IMR-90 (cell line): Measurements from ENCODE around the gene ERICH2. TPM values are rescaled to one million over a fixed set of nuclear protein-coding genes. Genes with fewer than 3 reads are reported as not detected.

ENCODE experiments used
- ATAC-seq: fragments of 200-7000 bp; cut with Tn5 transposase; 2 replicates; pipeline ENCODE4 v1.9.1; 2020; ENCODE audit warnings: low read depth, mild to moderate bottlenecking, moderate library complexity
- BruUV-seq: library from RNA; stranded (reverse); fragments of 400-500 nt; replicated peaks from 2 replicates; lab custom pipeline; 2021; lab: Mats Ljungman, UMichigan
- CTCF ChIA-PET: fragments of 300-600 bp; formaldehyde crosslinking; extraction: SDS; loops from one replicate; lab custom pipeline; 2021; ENCODE audit warnings: antibody characterized with exemption; lab: Yijun Ruan, JAX
- POLR2A ChIA-PET: fragments of 300-600 bp; sonication (Branson Sonifier 250); formaldehyde crosslinking; loops from one replicate; lab custom pipeline; 2022; ENCODE audit warnings: antibody characterized with exemption; ENCODE audit not compliant: unreplicated experiment; lab: Charles Lee
- DNase-seq: peaks from one replicate; pipeline ENCODE4 v3.0.0; 2013
- H2AFZ ChIP-seq: replicated peaks from 2 replicates; pipeline ENCODE3; 2013; ENCODE audit warnings: low read length, mild to moderate bottlenecking; ENCODE audit not compliant: poor library complexity
- H2AK5ac ChIP-seq: 2 replicates; pipeline ENCODE4 v1.6.1; 2013; ENCODE audit warnings: low read depth, low read length, inconsistent platforms
- H2AK9ac ChIP-seq: replicated peaks from 2 replicates; pipeline ENCODE3; 2013; ENCODE audit warnings: mild to moderate bottlenecking, low read depth, low read length, moderate library complexity; ENCODE audit not compliant: poor library complexity
- H2BK120ac ChIP-seq: 2 replicates; pipeline ENCODE4 v1.6.1; 2013; ENCODE audit warnings: low read depth, low read length, inconsistent platforms
- H2BK15ac ChIP-seq: 3 replicates; pipeline ENCODE4 v1.6.1; 2013; ENCODE audit warnings: low read depth, low read length, inconsistent platforms
- H2BK20ac ChIP-seq: 2 replicates; pipeline ENCODE4 v1.6.1; 2013; ENCODE audit warnings: low read depth, mild to moderate bottlenecking, inconsistent platforms, low read length, moderate library complexity
- H2BK5ac ChIP-seq: 2 replicates; pipeline ENCODE4 v1.6.1; 2013; ENCODE audit warnings: mild to moderate bottlenecking, low read depth, low read length, inconsistent platforms; ENCODE audit not compliant: poor library complexity, severe bottlenecking
- H3K14ac ChIP-seq: replicated peaks from 2 replicates; pipeline ENCODE4 v1.6.1; 2013; ENCODE audit warnings: low read depth, low read length, inconsistent platforms
- H3K18ac ChIP-seq: 2 replicates; pipeline ENCODE4 v1.6.1; 2013; ENCODE audit warnings: low read depth, low read length, control low read depth
- H3K23ac ChIP-seq: 2 replicates; pipeline ENCODE4 v1.6.1; 2013; ENCODE audit warnings: low read depth, low read length, inconsistent platforms
- H3K27ac ChIP-seq: 2 replicates; pipeline ENCODE4 v1.5.1; 2013; ENCODE audit warnings: mild to moderate bottlenecking, control low read depth, low read length; ENCODE audit not compliant: insufficient read depth
- H3K27me3 ChIP-seq: 2 replicates; pipeline ENCODE4 v1.6.1; 2013; ENCODE audit warnings: low read length; ENCODE audit not compliant: control insufficient read depth, insufficient read depth
- H3K36me3 ChIP-seq: 2 replicates; pipeline ENCODE4 v1.6.1; 2013; ENCODE audit warnings: low read length, mixed read lengths; ENCODE audit not compliant: control insufficient read depth, insufficient read depth
- H3K4ac ChIP-seq: 2 replicates; pipeline ENCODE4 v1.6.1; 2013; ENCODE audit warnings: low read depth, low read length, inconsistent platforms
- H3K4me1 ChIP-seq: 2 replicates; pipeline ENCODE4 v1.6.1; 2013; ENCODE audit warnings: low read length, mixed read lengths; ENCODE audit not compliant: control insufficient read depth, insufficient read depth
- H3K4me2 ChIP-seq: 2 replicates; pipeline ENCODE4 v1.6.1; 2013; ENCODE audit warnings: low read depth, mild to moderate bottlenecking, control low read depth, low read length, moderate library complexity
- H3K4me3 ChIP-seq: 2 replicates; pipeline ENCODE4 v1.5.1; 2013; ENCODE audit warnings: low read depth, mild to moderate bottlenecking, control low read depth, low read length, moderate library complexity; ENCODE audit not compliant: insufficient read depth
- H3K56ac ChIP-seq: 2 replicates; pipeline ENCODE4 v1.6.1; 2013; ENCODE audit warnings: low read length, inconsistent platforms; ENCODE audit not compliant: insufficient read depth; ENCODE audit errors: extremely low read depth
- H3K79me1 ChIP-seq, 2 experiments: 2 replicates each; pipeline ENCODE4 v1.6.1; 2013; ENCODE audit warnings: low read length in 2 of 2, inconsistent platforms in 1 of 2, low read depth in 1 of 2
- H3K9ac ChIP-seq: 2 replicates; pipeline ENCODE4 v1.6.1; 2013; ENCODE audit warnings: low read depth, low read length, control low read depth
- H3K9me1 ChIP-seq: 2 replicates; pipeline ENCODE4 v1.6.1; 2013; ENCODE audit warnings: low read length, inconsistent platforms; ENCODE audit not compliant: insufficient read depth
- H3K9me3 ChIP-seq: 2 replicates; pipeline ENCODE4 v1.6.1; 2013; ENCODE audit warnings: low read length; ENCODE audit not compliant: control insufficient read depth, insufficient read depth
- H4K20me1 ChIP-seq: 2 replicates; pipeline ENCODE4 v1.6.1; 2013; ENCODE audit warnings: low read length, inconsistent platforms; ENCODE audit not compliant: insufficient read depth
- H4K5ac ChIP-seq: 2 replicates; pipeline ENCODE4 v1.6.1; 2013; ENCODE audit warnings: mild to moderate bottlenecking, low read depth, low read length, control low read depth
- H4K8ac ChIP-seq, 2 experiments: 2 replicates each; pipeline ENCODE4 v1.6.1; 2013; ENCODE audit warnings: low read depth in 2 of 2, low read length in 2 of 2, control low read depth in 1 of 2, inconsistent platforms in 1 of 2
- H4K91ac ChIP-seq: 2 replicates; pipeline ENCODE4 v1.6.1; 2013; ENCODE audit warnings: low read depth, low read length, inconsistent platforms; ENCODE audit not compliant: insufficient read depth
- BHLHE40 ChIP-seq: fragments of 150-350 bp; IDR thresholded peaks from 2 replicates; pipeline ENCODE4 v1.6.1; 2016; ENCODE audit warnings: mild to moderate bottlenecking, low read depth, low read length
- CEBPB ChIP-seq: IDR thresholded peaks from 2 replicates; pipeline ENCODE4 v1.6.1; 2012; ENCODE audit warnings: low read depth, low read length, improper control_type of control experiment
- CHD1 ChIP-seq: IDR thresholded peaks from 2 replicates; pipeline ENCODE4 v1.6.1; 2012; ENCODE audit warnings: low read depth, low read length, improper control_type of control experiment
- FOS ChIP-seq: fragments of 150-350 bp; IDR thresholded peaks from 2 replicates; pipeline ENCODE4 v1.6.1; 2016; ENCODE audit warnings: low read depth, low read length
- MAZ ChIP-seq: IDR thresholded peaks from 2 replicates; pipeline ENCODE4 v1.6.1; 2012; ENCODE audit warnings: low read depth, mild to moderate bottlenecking, low read length, improper control_type of control experiment, moderate library complexity, borderline replicate concordance
- MXI1 ChIP-seq: IDR thresholded peaks from 2 replicates; pipeline ENCODE4 v1.6.1; 2012; ENCODE audit warnings: low read depth, mild to moderate bottlenecking, low read length, moderate library complexity, borderline replicate concordance
- NFE2L2 ChIP-seq: fragments of 150-350 bp; IDR thresholded peaks from 2 replicates; pipeline ENCODE4 v1.6.1; 2016; ENCODE audit warnings: low read depth, mild to moderate bottlenecking, low read length
- POLR2A ChIP-seq: IDR thresholded peaks from 2 replicates; pipeline ENCODE4 v1.6.1; 2012; ENCODE audit warnings: mild to moderate bottlenecking, low read depth, low read length
- RAD21 ChIP-seq: IDR thresholded peaks from 2 replicates; pipeline ENCODE4 v1.6.1; 2012; ENCODE audit warnings: low read length, improper control_type of control experiment
- RCOR1 ChIP-seq: IDR thresholded peaks from 2 replicates; pipeline ENCODE4 v1.6.1; 2012; ENCODE audit warnings: mild to moderate bottlenecking, low read length, improper control_type of control experiment; ENCODE audit not compliant: insufficient replicate concordance
- RFX5 ChIP-seq: IDR thresholded peaks from 2 replicates; pipeline ENCODE4 v1.8.0; 2012; ENCODE audit warnings: low read depth, mild to moderate bottlenecking, low read length, moderate library complexity
- SMC3 ChIP-seq: fragments of 150-350 bp; IDR thresholded peaks from 2 replicates; pipeline ENCODE4 v1.6.1; 2016; ENCODE audit warnings: low read depth, mild to moderate bottlenecking, antibody characterized with exemption, low read length, moderate library complexity
- USF2 ChIP-seq: fragments of 150-350 bp; IDR thresholded peaks from 2 replicates; pipeline ENCODE4 v1.6.1; 2017; ENCODE audit warnings: mild to moderate bottlenecking, antibody characterized with exemption, low read length, low read depth
- WGBS, 2 experiments: methylation state at CpG; one replicate each; pipeline versions ENCODE4 v1.1.5 to v1.1.7; 2013; ENCODE audit warnings: missing lambda C conversion rate in 2 of 2; ENCODE audit not compliant: insufficient read length in 1 of 2; ENCODE audit errors: extremely low coverage in 2 of 2; 5-methylcytosine and 5-hydroxymethylcytosine counted together
- dilution Hi-C: fragments of 300-500 bp; cut with HindIII; formaldehyde crosslinking; loops from one replicate; pipeline ENCODE4 v1.14.3; 2018; ENCODE audit warnings: low sequenced_read_pairs; ENCODE audit not compliant: unreplicated experiment
- in situ Hi-C: fragments of 300-500 bp; cut with MboI; formaldehyde crosslinking; loops from 3 replicates; pipeline ENCODE4 v1.14.3; 2019; ENCODE audit warnings: low sequenced_read_pairs, inconsistent platforms, mixed read lengths
- intact Hi-C: fragments of 100-400 bp; cut with micrococcal nuclease; formaldehyde crosslinking; loops from 2 replicates; pipeline ENCODE4 v1.10.0; 2022
- polyA plus RNA-seq, 3 experiments: library from polyadenylated mRNA; depleted of rRNA; stranded (reverse); fragments of >200 nt; gene quantifications; 2 replicates each; pipeline ENCODE4 v1.2.3, GENCODE V29; 2012; ENCODE audit warnings: low replicate concordance in 1 of 3
- total RNA-seq: library from RNA; depleted of rRNA; stranded (reverse); fragments of >200 nt; gene quantifications from 2 replicates; pipeline ENCODE4 v1.2.3, GENCODE V29; 2012
- TF ChIP-seq, protein P1 (sequence below): conservative IDR thresholded peaks from 2 replicates; pipeline ENCODE4 v1.5.1; 2012; ENCODE audit warnings: mild to moderate bottlenecking, low read depth, low read length, improper control_type of control experiment
- TF ChIP-seq, protein P2 (sequence below): fragments of 150-350 bp; IDR thresholded peaks from 2 replicates; pipeline ENCODE4 v1.6.1; 2016; ENCODE audit warnings: low read depth, mild to moderate bottlenecking, low read length, moderate library complexity, borderline replicate concordance

The ERICH2 gene
- total and polyA plus RNA-seq, 2 of the 4 experiments (the other 2 are of a cell fraction) = not detected

DNA sequence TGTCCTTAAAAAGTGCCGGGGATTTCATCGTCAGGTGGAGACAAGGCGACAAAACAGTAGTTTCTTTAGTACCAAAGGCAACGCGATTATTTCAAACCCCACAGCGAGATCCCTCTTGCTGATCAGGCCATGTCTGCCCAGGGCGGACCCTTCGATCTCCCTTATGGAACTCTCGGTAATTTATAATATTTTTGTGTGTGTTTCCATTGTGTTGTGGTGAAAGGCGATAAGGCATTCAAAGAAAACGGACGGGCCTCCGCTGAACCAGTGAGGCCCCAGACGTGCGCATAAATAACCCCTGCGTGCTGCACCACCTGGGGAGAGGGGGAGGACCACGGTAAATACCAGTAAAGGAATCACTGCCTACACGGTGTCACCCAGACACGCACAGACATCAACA lies 45.1 kb downstream of the ERICH2 start:
- dilution Hi-C loops = loop anchor here (25.0 kb wide), 1 partner anchor 403 kb away; no protein-coding TSS in a partner anchor
- Histone ChIP-seq H3K4ac (no peak overlapping the region), H3K27ac (no peak overlapping the region), H4K5ac (no peak overlapping the region), H4K20me1 (no peaks in the 10 kb centered on the region), H4K8ac (no peak overlapping the region), H2AK5ac (no peak overlapping the region), H3K36me3 (no peaks in the 10 kb centered on the region), H3K23ac (no peak overlapping the region), H3K56ac (no peak overlapping the region), H3K14ac (no peak overlapping the region), H2AK9ac (no peak overlapping the region), H2BK120ac (no peak overlapping the region), H3K79me1 (no peaks in the 10 kb centered on the region), H2BK15ac (no peak overlapping the region), H2AFZ (no peak overlapping the region), H3K9me1 (no peaks in the 10 kb centered on the region), H3K4me3 (no peak overlapping the region), H3K9ac (no peak overlapping the region), H3K4me1 (peaks cover 1% of the 10 kb centered on the region; the same call in 1 of the 2 replicates), H3K27me3 (peaks cover 70% of the 10 kb centered on the region), H2BK5ac (no peak overlapping the region), H3K9me3 (no peaks in the 10 kb centered on the region; the same call in 1 of the 2 replicates), H3K4me2 (no peak overlapping the region), H2BK20ac (no peak overlapping the region), H3K18ac (no peak overlapping the region), H4K91ac (no peak overlapping the region)
- TF ChIP-seq BHLHE40 (no peak), NFE2L2 (no peak), POLR2A (no peak), RFX5 (no peak), SMC3 (no peak), RAD21 (no peak), USF2 (no peak), FOS (no peak), CHD1 (no peak), MXI1 (no peak), MAZ (no peak), CEBPB (no peak), RCOR1 (no peak)
- TF ChIP-seq, protein P1, sequence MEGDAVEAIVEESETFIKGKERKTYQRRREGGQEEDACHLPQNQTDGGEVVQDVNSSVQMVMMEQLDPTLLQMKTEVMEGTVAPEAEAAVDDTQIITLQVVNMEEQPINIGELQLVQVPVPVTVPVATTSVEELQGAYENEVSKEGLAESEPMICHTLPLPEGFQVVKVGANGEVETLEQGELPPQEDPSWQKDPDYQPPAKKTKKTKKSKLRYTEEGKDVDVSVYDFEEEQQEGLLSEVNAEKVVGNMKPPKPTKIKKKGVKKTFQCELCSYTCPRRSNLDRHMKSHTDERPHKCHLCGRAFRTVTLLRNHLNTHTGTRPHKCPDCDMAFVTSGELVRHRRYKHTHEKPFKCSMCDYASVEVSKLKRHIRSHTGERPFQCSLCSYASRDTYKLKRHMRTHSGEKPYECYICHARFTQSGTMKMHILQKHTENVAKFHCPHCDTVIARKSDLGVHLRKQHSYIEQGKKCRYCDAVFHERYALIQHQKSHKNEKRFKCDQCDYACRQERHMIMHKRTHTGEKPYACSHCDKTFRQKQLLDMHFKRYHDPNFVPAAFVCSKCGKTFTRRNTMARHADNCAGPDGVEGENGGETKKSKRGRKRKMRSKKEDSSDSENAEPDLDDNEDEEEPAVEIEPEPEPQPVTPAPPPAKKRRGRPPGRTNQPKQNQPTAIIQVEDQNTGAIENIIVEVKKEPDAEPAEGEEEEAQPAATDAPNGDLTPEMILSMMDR = no peak
- TF ChIP-seq, protein P2, sequence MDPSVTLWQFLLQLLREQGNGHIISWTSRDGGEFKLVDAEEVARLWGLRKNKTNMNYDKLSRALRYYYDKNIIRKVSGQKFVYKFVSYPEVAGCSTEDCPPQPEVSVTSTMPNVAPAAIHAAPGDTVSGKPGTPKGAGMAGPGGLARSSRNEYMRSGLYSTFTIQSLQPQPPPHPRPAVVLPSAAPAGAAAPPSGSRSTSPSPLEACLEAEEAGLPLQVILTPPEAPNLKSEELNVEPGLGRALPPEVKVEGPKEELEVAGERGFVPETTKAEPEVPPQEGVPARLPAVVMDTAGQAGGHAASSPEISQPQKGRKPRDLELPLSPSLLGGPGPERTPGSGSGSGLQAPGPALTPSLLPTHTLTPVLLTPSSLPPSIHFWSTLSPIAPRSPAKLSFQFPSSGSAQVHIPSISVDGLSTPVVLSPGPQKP = no peak
- in situ Hi-C loops = loop anchor here (10.0 to 25.0 kb wide), 4 partner anchors 411 to 1378 kb away; no protein-coding TSS in a partner anchor
- intact Hi-C loops = loop anchor here (10.0 kb wide), 1 partner anchor 881 kb away; no protein-coding TSS in a partner anchor
- BruUV-seq = no TSS peak
- DNase-seq = no peak
- WGBS, 2 experiments = no CpG with 5 or more reads among the region's 19 CpGs
- ChIA-PET POLR2A (no interaction called here), CTCF (interaction anchor here (0.5 to 1.4 kb wide), 3 partner anchors 424 to 451 kb away, joined by 3 read pairs; no protein-coding TSS in a partner anchor)
- ATAC-seq = no peak
